ENCODE data around the gene CYP4F22.

CYP4F22 gene

GRCh38 chr19:15562861-15563260 lies 54.5 kb downstream of the CYP4F22 start:
- H3K4me3 ChIP-seq (ENCODE audit: low read length): no peak overlapping the region
- no peak for TF ChIP-seq ZNF274 (IDR thresholded peaks at IDR 0.05; ENCODE audit: low read depth, low read length)

DNA sequence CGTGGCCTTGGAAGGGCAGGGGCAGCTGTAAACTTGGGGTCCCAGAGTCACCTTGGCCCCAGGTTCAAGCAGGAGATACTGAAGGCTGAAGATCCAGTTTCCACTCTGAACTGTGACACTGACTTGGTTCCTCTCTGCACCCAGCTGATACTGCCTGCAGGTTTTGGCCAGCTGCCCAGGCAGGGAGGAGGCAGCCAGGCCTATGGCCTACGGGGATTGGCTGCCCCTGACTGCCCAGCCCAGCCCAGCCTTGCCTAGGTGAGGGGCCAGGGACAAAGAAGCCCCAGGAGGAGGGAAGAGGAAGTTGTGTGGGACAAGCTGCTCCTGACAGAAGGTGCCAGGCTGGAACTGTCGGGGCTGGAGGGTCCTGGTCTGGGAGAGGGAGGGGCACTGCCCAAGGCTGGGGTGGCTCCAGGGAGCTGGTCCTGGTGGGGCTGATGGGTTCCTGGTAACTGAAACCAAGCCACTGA lies 55.0 kb downstream of the CYP4F22 start:
- TF ChIP-seq ZNF274 (IDR thresholded peaks at IDR 0.05; ENCODE audit: low read depth, low read length): no peak
- H3K4me3 ChIP-seq (ENCODE audit: low read length): no peak overlapping the region

DNA sequence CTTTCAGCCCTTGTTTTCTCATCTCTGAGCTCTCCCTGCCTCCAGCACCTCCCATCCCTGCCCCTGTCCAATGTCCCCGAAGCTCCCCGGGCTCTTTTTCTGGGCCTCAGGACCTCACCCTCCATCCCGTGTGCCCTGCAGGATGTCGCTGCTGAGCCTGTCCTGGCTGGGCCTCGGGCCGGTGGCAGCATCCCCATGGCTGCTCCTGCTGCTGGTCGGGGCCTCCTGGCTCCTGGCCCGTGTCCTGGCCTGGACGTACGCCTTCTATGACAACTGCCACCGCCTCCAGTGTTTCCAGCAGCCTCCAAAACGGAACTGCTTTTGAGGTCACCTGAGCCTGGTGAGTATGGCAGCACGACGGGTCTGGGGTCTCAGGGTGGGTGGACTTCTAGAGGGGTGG lies 55.6 kb downstream of the CYP4F22 start:
- no peak for TF ChIP-seq ZNF274 (IDR thresholded peaks at IDR 0.05; ENCODE audit: low read depth, low read length)
- H3K4me3 ChIP-seq (ENCODE audit: low read length): no peak overlapping the region

GRCh38 chr19:15564534-15565168 lies 56.3 kb downstream of the CYP4F22 start:
- no peak for TF ChIP-seq ZNF274 (IDR thresholded peaks at IDR 0.05; ENCODE audit: low read depth, low read length)
- no peak overlapping the region for H3K4me3 ChIP-seq (ENCODE audit: low read length)

- TF ChIP-seq ZNF274 (IDR thresholded peaks at IDR 0.05; ENCODE audit: low read depth, low read length): no peak
Observed at GRCh38 chr19:15570420-15570819, 62.1 kb downstream of the CYP4F22 start.

GRCh38 chr19:15575406-15575805 lies 67.1 kb downstream of the CYP4F22 start:
- TF ChIP-seq ZNF274 (IDR thresholded peaks at IDR 0.05; ENCODE audit: low read depth, low read length): no peak
- no peak overlapping the region for H3K4me3 ChIP-seq (ENCODE audit: low read length)

More at GRCh38 chr19:15570420-15570819, 62.1 kb downstream of the CYP4F22 start:
- H3K4me3 ChIP-seq (ENCODE audit: low read length): no peak overlapping the region

DNA sequence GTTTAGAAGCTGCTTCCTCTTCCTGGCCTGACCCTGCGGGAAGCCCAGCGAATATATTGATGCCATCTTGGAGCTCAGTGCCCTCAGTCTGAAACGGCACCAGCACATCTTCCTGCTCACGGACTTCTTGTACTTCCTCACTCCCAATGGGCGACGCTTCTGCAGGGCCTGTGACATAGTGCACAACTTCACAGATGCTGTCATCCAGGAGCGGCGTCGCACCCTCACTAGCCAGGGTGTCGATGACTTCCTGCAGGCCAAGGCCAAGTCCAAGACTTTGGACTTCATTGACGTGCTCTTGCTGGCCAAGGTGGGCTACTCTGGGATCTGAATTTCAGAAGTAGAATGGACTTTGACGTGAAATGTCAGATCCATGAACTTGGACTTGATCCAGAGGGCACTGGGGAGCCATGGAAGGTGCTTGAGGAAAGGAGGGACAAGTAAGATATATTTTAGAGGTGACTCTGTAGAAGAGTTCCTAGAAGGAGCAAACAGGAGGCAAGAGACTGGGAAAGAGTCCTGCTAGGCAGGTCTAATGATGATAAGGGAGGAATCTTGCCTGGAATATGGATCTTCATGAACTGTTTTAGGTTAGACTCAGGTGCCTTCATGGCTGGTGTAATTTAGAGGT lies 68.3 kb downstream of the CYP4F22 start:
- TF ChIP-seq ZNF274 (IDR thresholded peaks at IDR 0.05; ENCODE audit: low read depth, low read length): no peak
- no peak overlapping the region for H3K4me3 ChIP-seq (ENCODE audit: low read length)

- H3K4me3 ChIP-seq (ENCODE audit: low read length): no peak overlapping the region
- TF ChIP-seq ZNF274 (IDR thresholded peaks at IDR 0.05; ENCODE audit: low read depth, low read length): no peak
Observed at GRCh38 chr19:15577184-15577771, 69.0 kb downstream of the CYP4F22 start.

- no peak for TF ChIP-seq ZNF274 (IDR thresholded peaks at IDR 0.05; ENCODE audit: low read depth, low read length)
Observed at GRCh38 chr19:15583346-15583745, 75.0 kb downstream of the CYP4F22 start.

DNA sequence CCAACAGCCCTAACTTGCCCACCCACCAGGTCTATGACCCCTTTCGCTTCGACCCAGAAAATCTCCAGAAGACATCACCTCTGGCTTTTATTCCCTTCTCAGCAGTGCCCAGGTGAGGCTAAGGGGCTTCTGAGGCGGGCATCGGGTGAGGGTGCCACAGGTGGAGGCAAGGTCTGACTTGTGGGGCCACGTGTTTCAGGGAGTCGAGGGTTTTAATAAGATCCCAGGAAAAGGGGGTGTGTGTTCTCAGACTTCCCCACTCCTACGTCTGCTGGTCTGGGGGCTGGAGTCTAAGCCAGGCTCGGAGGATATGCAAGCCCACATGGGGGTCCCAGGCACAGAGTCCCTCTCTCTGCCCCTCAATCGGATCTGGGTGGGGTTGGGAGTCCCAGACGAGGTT lies 75.8 kb downstream of the CYP4F22 start:
- no peak for TF ChIP-seq ZNF274 (IDR thresholded peaks at IDR 0.05; ENCODE audit: low read depth, low read length)
- H3K4me3 ChIP-seq (ENCODE audit: low read length): no peak overlapping the region

More at GRCh38 chr19:15583346-15583745, 75.0 kb downstream of the CYP4F22 start:
- H3K4me3 ChIP-seq (ENCODE audit: low read length): no peak overlapping the region

DNA sequence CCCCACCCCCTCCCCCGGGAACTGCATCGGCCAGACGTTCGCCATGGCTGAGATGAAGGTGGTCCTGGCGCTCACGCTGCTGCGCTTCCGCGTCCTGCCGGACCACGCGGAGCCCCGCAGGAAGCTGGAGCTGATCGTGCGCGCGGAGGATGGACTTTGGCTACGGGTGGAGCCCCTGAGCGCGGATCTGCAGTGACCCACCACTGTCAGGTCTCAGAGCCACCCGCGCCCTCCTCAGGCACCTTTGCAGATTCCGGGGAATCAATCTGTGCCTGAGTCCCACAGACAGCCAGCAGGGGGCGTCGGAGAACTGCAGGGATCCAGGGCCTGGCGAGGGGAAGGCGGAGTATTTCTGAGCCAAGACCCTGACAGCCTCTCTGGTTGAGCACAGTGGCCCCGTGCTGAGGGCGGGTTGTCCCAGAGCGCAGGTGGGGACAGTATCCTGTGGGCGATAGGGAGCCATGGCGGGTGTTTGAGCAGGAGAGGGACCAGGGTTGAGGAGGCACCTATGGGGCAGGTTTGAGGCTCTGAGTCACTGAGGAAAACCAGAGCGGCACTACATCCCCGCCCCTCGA lies 76.3 kb downstream of the CYP4F22 start:
- TF ChIP-seq ZNF274 (IDR thresholded peaks at IDR 0.05; ENCODE audit: low read depth, low read length): no peak
- H3K4me3 ChIP-seq (ENCODE audit: low read length): no peak overlapping the region

GRCh38 chr19:15587663-15588062 lies 79.3 kb downstream of the CYP4F22 start:
- no peak overlapping the region for H3K4me3 ChIP-seq (ENCODE audit: low read length)
- no peak for TF ChIP-seq ZNF274 (IDR thresholded peaks at IDR 0.05; ENCODE audit: low read depth, low read length)

- no peak overlapping the region for H3K4me3 ChIP-seq (ENCODE audit: low read length)
- no peak for TF ChIP-seq ZNF274 (IDR thresholded peaks at IDR 0.05; ENCODE audit: low read depth, low read length)
Observed at GRCh38 chr19:15588265-15588664, 79.9 kb downstream of the CYP4F22 start.

GRCh38 chr19:15589760-15590451 lies 81.6 kb downstream of the CYP4F22 start:
- TF ChIP-seq ZNF274 (IDR thresholded peaks at IDR 0.05; ENCODE audit: low read depth, low read length): no peak
- H3K4me3 ChIP-seq (ENCODE audit: low read length): no peak overlapping the region
